ENCODE measurements around the gene IFIT2. TPM values are rescaled to one million over a fixed set of nuclear protein-coding genes. Genes with fewer than 3 reads are reported as not detected.

IFIT2 gene
- polyA plus RNA-seq, 1 of the 3 experiments (the other 2 are of a cell fraction) = 0.99 TPM

GRCh38 chr10:89266721-89267453, 35.0 kb upstream of the IFIT2 start:
- TF ChIP-seq POLR2AphosphoS5 (IDR thresholded peaks at IDR 0.05; ENCODE audit: low read depth, low read length) (no peak), CHD2 (IDR thresholded peaks at IDR 0.05; ENCODE audit: low read length, partially characterized antibody) (no peak), RXRA (IDR thresholded peaks at IDR 0.05; ENCODE audit: borderline replicate concordance, low read depth) (no peak), REST (IDR thresholded peaks at IDR 0.05; ENCODE audit: low read depth, low read length) (no peak), NRF1 (IDR thresholded peaks at IDR 0.05; ENCODE audit: low read depth, low read length) (no peak), MXI1 (IDR thresholded peaks at IDR 0.05; ENCODE audit: low read depth, low read length) (no peak), GABPA (IDR thresholded peaks at IDR 0.05; ENCODE audit: low read depth) (no peak), FOSL2 (IDR thresholded peaks at IDR 0.05; ENCODE audit: borderline replicate concordance, low read depth) (no peak)
- TF ChIP-seq, protein P1, sequence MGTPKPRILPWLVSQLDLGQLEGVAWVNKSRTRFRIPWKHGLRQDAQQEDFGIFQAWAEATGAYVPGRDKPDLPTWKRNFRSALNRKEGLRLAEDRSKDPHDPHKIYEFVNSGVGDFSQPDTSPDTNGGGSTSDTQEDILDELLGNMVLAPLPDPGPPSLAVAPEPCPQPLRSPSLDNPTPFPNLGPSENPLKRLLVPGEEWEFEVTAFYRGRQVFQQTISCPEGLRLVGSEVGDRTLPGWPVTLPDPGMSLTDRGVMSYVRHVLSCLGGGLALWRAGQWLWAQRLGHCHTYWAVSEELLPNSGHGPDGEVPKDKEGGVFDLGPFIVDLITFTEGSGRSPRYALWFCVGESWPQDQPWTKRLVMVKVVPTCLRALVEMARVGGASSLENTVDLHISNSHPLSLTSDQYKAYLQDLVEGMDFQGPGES (IDR thresholded peaks at IDR 0.05; ENCODE audit: low read depth, low read length) = no peak
- TF ChIP-seq, protein P2, sequence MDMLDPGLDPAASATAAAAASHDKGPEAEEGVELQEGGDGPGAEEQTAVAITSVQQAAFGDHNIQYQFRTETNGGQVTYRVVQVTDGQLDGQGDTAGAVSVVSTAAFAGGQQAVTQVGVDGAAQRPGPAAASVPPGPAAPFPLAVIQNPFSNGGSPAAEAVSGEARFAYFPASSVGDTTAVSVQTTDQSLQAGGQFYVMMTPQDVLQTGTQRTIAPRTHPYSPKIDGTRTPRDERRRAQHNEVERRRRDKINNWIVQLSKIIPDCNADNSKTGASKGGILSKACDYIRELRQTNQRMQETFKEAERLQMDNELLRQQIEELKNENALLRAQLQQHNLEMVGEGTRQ (IDR thresholded peaks at IDR 0.05; ENCODE audit: borderline replicate concordance, low read depth, low read length) = no peak
- CTCF ChIA-PET = interaction anchor here (0.6 to 2.1 kb wide), 6 partner anchors 12 to 135 kb away, joined by 3 to 5 read pairs (median 4); no protein-coding TSS in a partner anchor
- no peak overlapping the region for H2AFZ ChIP-seq (ENCODE audit: low read depth)
- no peaks in the 10 kb centered on the region for H3K79me2 ChIP-seq (ENCODE audit: insufficient read depth)
- H3K4me3 ChIP-seq (ENCODE audit: low read depth in 2 of 2, low read length in 1 of 2) = no peak overlapping the region
- H3K27ac ChIP-seq (ENCODE audit: low read depth in 2 of 2, low read length in 1 of 2) = peak overlapping the region in 1 of 2 experiments; percentile 68; a peak in 2 of 4 replicates
- 84% methylated on average over 1 of the region's 1 CpG for WGBS (ENCODE audit: low lambda C conversion rate)
- no peak overlapping the region for H3K4me2 ChIP-seq
- H3K9me2 ChIP-seq = no peaks in the 10 kb centered on the region
- H4K20me1 ChIP-seq (ENCODE audit: insufficient read depth) = no peaks in the 10 kb centered on the region
- POLR2A ChIA-PET = no interaction called here
- no peak for DNase-seq
- H3F3A ChIP-seq (replicated peaks; ENCODE audit: insufficient read depth) = peaks cover 13% of the 10 kb centered on the region
- no peak overlapping the region for H3K9ac ChIP-seq
- no peaks in the 10 kb centered on the region for H3K36me3 ChIP-seq (replicated peaks in 1 of 2; ENCODE audit: control insufficient read depth in 1 of 2, insufficient read depth in 2 of 2, low read length in 1 of 2)
- H3K4me1 ChIP-seq (ENCODE audit: control insufficient read depth in 1 of 2, insufficient read depth in 2 of 2, low read depth in 1 of 2, low read length in 1 of 2) = peaks cover 0 to 17% of the 10 kb centered on the region in 2 experiments
- H3K27me3 ChIP-seq (ENCODE audit: insufficient read depth) = no peaks in the 10 kb centered on the region
- no peaks in the 10 kb centered on the region for H3K9me3 ChIP-seq
